Upper lobe of right lung (tissue), 1 donor: Measurements from ENCODE around the gene IQCH. TPM values are rescaled to one million over a fixed set of nuclear protein-coding genes. Genes with fewer than 3 reads are reported as not detected.

Experiments used
- ATAC-seq: fragments of 200-7000 bp; cut with Tn5 transposase; one replicate; pipeline ENCODE4 v1.9.1; 2020; ENCODE audit warnings: mild to moderate bottlenecking, moderate library complexity
- DNase-seq: peaks from one replicate; pipeline ENCODE4 v3.0.0-alpha.2; 2020
- H3K27ac ChIP-seq: fragments of 200-600 bp; one replicate; pipeline ENCODE4 v1.8.0; 2022
- H3K27me3 ChIP-seq: fragments of 200-600 bp; one replicate; pipeline ENCODE4 v1.8.0; 2022; ENCODE audit warnings: mild to moderate bottlenecking
- H3K36me3 ChIP-seq: fragments of 200-600 bp; one replicate; pipeline ENCODE4 v1.8.0; 2022
- H3K4me1 ChIP-seq: fragments of 200-600 bp; one replicate; pipeline ENCODE4 v1.8.0; 2022
- H3K4me3 ChIP-seq: fragments of 200-600 bp; one replicate; pipeline ENCODE4 v1.8.0; 2022; ENCODE audit warnings: mild to moderate bottlenecking
- H3K9me3 ChIP-seq: fragments of 200-600 bp; one replicate; pipeline ENCODE4 v1.8.0; 2022
- intact Hi-C: fragments of 100-400 bp; cut with DNase I; formaldehyde crosslinking; loops from one replicate; pipeline ENCODE4 v1.11.0; 2022
- total RNA-seq: library from RNA; stranded (reverse); fragmentation: NEBNext Ultra II Directional; extraction: Animal tissue kit (Norgen Biotek cat#: 25700); gene quantifications from one replicate; pipeline ENCODE4 v1.2.1, GENCODE V29; 2021
- TF ChIP-seq, protein P1 (sequence below): fragments of 200-600 bp; IDR thresholded peaks from one replicate; pipeline ENCODE4 v1.8.0; 2022; ENCODE audit warnings: antibody characterized with exemption
- donor health status: DM: no; HTN: yes; CAD: no; lungs with severe emphysema.

IQCH gene
- total RNA-seq, 1 donor from 2014 or later: 0.93 TPM

DNA sequence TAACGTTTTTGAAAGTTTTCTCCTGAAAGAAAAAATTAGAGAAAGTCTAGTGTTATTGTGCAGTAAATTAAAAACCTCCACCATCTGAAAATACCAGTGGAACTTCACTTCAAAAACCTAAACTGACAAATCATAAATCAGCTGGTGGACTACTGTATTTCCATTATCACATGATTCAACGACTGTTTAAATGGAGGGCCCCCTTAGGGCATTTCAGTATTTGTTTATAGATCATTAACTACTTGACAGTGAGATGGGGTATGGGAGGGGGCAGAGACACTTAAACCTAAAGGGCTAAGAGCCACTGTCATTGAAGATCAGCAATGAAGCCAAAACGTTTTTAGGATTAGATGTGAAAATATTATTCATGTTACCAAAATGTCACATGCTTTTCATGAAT, 257.6 kb downstream of the IQCH start:
- peaks cover 32% of the 10 kb centered on the region for H3K36me3 ChIP-seq
- ATAC-seq (no peak), DNase-seq (no peak)
- intact Hi-C loops: no loop called here
- H3K9me3 ChIP-seq: no peaks in the 10 kb centered on the region
- no peaks in the 10 kb centered on the region for H3K27me3 ChIP-seq
- TF ChIP-seq, protein P1, sequence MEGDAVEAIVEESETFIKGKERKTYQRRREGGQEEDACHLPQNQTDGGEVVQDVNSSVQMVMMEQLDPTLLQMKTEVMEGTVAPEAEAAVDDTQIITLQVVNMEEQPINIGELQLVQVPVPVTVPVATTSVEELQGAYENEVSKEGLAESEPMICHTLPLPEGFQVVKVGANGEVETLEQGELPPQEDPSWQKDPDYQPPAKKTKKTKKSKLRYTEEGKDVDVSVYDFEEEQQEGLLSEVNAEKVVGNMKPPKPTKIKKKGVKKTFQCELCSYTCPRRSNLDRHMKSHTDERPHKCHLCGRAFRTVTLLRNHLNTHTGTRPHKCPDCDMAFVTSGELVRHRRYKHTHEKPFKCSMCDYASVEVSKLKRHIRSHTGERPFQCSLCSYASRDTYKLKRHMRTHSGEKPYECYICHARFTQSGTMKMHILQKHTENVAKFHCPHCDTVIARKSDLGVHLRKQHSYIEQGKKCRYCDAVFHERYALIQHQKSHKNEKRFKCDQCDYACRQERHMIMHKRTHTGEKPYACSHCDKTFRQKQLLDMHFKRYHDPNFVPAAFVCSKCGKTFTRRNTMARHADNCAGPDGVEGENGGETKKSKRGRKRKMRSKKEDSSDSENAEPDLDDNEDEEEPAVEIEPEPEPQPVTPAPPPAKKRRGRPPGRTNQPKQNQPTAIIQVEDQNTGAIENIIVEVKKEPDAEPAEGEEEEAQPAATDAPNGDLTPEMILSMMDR: no peak
- peaks cover 3% of the 10 kb centered on the region for H3K4me1 ChIP-seq
- no peak overlapping the region for H3K4me3 ChIP-seq
- H3K27ac ChIP-seq: no peak overlapping the region

DNA sequence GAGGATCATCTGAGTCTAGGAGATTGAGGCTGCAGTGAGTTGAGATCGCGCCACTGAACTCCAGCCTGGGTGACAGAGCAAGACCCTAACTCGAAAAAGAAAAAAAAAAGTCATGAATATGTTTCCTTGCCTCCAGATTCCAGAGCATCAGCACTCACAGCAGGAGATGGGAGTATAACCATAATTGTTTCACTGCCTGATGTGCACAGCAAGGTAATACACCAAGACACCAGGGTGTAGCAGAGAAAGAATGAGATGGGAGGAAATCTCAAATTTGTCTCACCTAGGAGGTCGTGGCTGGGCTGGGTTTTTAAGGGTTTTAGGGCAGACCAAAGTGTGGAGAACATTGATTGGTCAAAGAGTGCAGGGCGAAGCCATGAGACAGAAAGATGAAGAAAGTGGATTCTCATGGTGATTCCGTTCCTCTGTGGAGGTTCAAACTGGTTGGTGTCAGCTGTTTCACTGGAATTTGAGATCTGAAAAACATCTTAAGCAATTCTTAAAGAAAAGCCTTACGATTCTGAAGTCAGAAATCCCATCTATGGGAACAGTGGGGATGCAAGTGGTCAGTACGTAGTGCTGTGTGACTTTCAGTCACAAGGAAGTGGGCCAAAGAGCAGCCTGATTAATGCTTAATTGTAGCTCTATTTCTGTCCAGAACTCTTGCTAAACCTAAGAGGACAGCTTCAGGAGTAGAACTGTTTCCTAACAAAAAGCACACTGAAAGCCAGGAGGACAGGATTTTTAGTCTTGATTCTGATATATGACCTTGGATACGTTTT, 258.5 kb downstream of the IQCH start:
- no peak overlapping the region for H3K4me3 ChIP-seq
- H3K9me3 ChIP-seq: no peaks in the 10 kb centered on the region
- H3K27me3 ChIP-seq: no peaks in the 10 kb centered on the region
- no peak overlapping the region for H3K27ac ChIP-seq
- no peak for DNase-seq
- H3K36me3 ChIP-seq: peaks cover 32% of the 10 kb centered on the region
- H3K4me1 ChIP-seq: no peaks in the 10 kb centered on the region
- TF ChIP-seq, protein P1: no peak
- intact Hi-C loops: no loop called here
- ATAC-seq: no peak

DNA sequence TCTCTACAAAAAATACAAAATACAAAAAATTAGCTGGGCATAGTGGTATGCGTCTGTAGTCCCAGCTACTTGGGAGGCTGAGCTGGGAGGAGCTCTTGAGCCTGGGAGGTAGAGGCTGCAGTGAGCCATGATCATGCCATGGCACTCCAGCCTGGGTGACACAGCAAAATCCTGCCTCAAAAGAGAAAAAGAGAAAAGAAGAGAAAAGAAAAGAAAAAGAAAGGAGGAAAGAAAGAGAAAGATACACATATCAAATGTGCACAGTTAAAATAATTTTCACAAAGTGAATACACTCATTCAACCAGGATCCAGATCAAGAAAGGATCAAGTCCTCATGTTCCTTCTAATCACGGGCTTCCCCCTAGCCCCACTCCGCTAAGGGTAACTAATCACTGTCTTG, 260.5 kb downstream of the IQCH start:
- ATAC-seq (no peak), DNase-seq (no peak)
- TF ChIP-seq, protein P1: no peak
- Histone ChIP-seq H3K9me3 (no peaks in the 10 kb centered on the region), H3K27ac (no peak overlapping the region), H3K4me1 (no peaks in the 10 kb centered on the region), H3K27me3 (no peaks in the 10 kb centered on the region), H3K36me3 (peaks cover 32% of the 10 kb centered on the region), H3K4me3 (no peak overlapping the region)
- intact Hi-C loops: no loop called here

DNA sequence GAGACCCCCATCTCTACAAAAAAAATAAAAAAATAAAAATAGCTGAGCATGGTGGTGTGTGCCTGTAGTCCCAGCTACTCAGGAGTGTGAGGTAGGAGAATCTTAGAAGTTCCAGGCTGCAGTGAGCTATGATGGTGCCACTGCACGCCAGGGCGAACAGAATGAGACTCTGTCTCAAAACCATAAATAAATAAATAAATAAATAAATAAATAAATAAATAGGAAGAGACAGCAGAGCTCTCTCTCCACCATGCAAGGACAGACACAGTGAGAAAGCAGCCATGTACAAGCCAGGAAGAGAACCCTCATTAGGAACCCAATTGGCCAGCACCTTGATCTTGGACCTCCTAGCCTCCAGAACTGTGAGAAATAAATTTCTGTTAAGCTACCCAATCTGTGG, 261.0 kb downstream of the IQCH start:
- Histone ChIP-seq H3K27ac (no peak overlapping the region), H3K27me3 (no peaks in the 10 kb centered on the region), H3K36me3 (peaks cover 32% of the 10 kb centered on the region), H3K4me3 (no peak overlapping the region), H3K9me3 (no peaks in the 10 kb centered on the region), H3K4me1 (peaks cover 3% of the 10 kb centered on the region)
- no peak for DNase-seq
- ATAC-seq: no peak
- intact Hi-C loops: no loop called here
- TF ChIP-seq, protein P1: no peak

DNA sequence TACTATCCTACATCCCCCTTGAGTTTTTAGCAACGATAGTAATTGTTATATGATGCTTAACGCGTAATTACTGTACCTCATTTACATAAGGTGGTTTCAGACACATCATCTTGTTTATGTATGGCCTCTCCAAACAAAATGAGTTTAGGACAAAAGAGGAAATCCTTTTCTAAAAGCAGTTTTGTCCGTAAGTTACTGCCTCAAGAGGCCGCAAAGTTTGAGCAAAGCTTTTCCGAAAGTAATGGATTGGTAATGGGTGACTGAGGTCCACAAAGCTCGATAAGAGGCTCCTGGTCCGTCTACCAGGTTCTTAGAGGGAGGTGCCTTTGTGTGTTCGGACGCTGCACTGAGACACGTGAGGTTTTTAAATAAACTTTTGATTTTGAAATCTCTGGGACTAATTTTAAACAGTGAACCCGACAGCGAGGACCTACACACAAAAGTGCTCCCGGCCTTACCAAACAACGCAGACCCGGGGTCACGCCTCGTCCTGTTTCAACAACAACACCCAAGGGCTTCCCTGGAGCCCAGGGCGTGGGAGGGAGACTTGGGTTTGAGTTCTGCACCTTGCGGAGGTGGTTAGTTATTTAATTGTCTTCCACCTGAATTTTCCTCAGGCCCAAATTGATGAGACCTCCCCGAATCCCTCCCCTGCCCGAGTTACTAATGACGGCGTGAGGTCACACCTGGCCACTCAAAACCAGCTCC, 265.9 kb downstream of the IQCH start:
- H3K9me3 ChIP-seq: no peaks in the 10 kb centered on the region
- H3K36me3 ChIP-seq: peaks cover 6% of the 10 kb centered on the region
- H3K27ac ChIP-seq: peak overlapping the region; percentile 96
- TF ChIP-seq, protein P1: no peak
- DNase-seq (no peak), ATAC-seq (no peak)
- no peaks in the 10 kb centered on the region for H3K27me3 ChIP-seq
- peak overlapping the region; percentile 87 for H3K4me3 ChIP-seq
- intact Hi-C loops: loop anchor here (10.0 kb wide), 1 partner anchor 314 kb away; no protein-coding TSS in a partner anchor
- H3K4me1 ChIP-seq: peaks cover 22% of the 10 kb centered on the region
